ENCODE results near the gene RFNG. TPM values are rescaled to one million over a fixed set of nuclear protein-coding genes. Genes with fewer than 3 reads are reported as not detected.

The RFNG gene
- total RNA-seq, 2 donors from 2014 or later = 37.9 to 43.1 TPM

GRCh38 chr17:82047914-82048570 is 3.6 kb downstream of the RFNG start:
- TF ChIP-seq CTCF (IDR thresholded peaks at IDR 0.05) (no peak), POLR2A (IDR thresholded peaks at IDR 0.05) (no peak)

GRCh38 chr17:82047379-82047778 is 4.2 kb downstream of the RFNG start:
- 88 to 90% methylated on average over 21 to 24 of the region's 24 CpGs for WGBS, 2 donors
- no peak for DNase-seq
- TF ChIP-seq CTCF (IDR thresholded peaks at IDR 0.05) (no peak), POLR2A (IDR thresholded peaks at IDR 0.05) (no peak)

More at GRCh38 chr17:82047914-82048570, 3.6 kb downstream of the RFNG start:
- Histone ChIP-seq H3K4me3 (no peak overlapping the region), H3K27me3 (no peaks in the 10 kb centered on the region), H3K9me3 (no peaks in the 10 kb centered on the region), H3K27ac (no peak overlapping the region), H3K36me3 (replicated peaks in 1 of 2; ENCODE audit: insufficient read depth in 1 of 2, low read depth in 2 of 2) (no peaks in the 10 kb centered on the region), H3K4me1 (peaks cover 29% of the 10 kb centered on the region)
- no peak for ATAC-seq
- WGBS, 2 donors = 81 to 91% methylated on average over 9 to 21 of the region's 25 CpGs
- no peak for DNase-seq
- intact Hi-C loops (cut with DNase I) = no loop called here

GRCh38 chr17:82046903-82047302 is 4.7 kb downstream of the RFNG start:
- H3K27me3 ChIP-seq = no peaks in the 10 kb centered on the region

More at GRCh38 chr17:82047379-82047778, 4.2 kb downstream of the RFNG start:
- peaks cover 22% of the 10 kb centered on the region for H3K4me1 ChIP-seq
- no peak overlapping the region for H3K27ac ChIP-seq
- no peaks in the 10 kb centered on the region for H3K27me3 ChIP-seq
- no peaks in the 10 kb centered on the region for H3K36me3 ChIP-seq (replicated peaks in 1 of 2; ENCODE audit: insufficient read depth in 1 of 2, low read depth in 2 of 2)
- ATAC-seq = no peak
- intact Hi-C loops (cut with DNase I) = no loop called here
- no peaks in the 10 kb centered on the region for H3K9me3 ChIP-seq
- no peak overlapping the region for H3K4me3 ChIP-seq

GRCh38 chr17:82045936-82046484 is 5.6 kb downstream of the RFNG start:
- WGBS, 2 donors = 76% methylated on average over 8 to 14 of the region's 14 CpGs

More at GRCh38 chr17:82046903-82047302, 4.7 kb downstream of the RFNG start:
- H3K36me3 ChIP-seq (replicated peaks in 1 of 2; ENCODE audit: insufficient read depth in 1 of 2, low read depth in 2 of 2) = no peaks in the 10 kb centered on the region
- intact Hi-C loops (cut with DNase I) = no loop called here
- no peaks in the 10 kb centered on the region for H3K9me3 ChIP-seq
- no peak for TF ChIP-seq POLR2A (IDR thresholded peaks at IDR 0.05)
- TF ChIP-seq CTCF (IDR thresholded peaks at IDR 0.05) = no peak
- no peak for DNase-seq
- whole genome bisulfite sequencing, 2 donors = 92 to 95% methylated on average over 21 of the region's 21 CpGs
- peaks cover 20% of the 10 kb centered on the region for H3K4me1 ChIP-seq
- H3K27ac ChIP-seq = no peak overlapping the region
- no peak overlapping the region for H3K4me3 ChIP-seq
- ATAC-seq = no peak

More at GRCh38 chr17:82045936-82046484, 5.6 kb downstream of the RFNG start:
- DNase-seq (no peak), ATAC-seq (no peak)
- no peak for TF ChIP-seq CTCF (IDR thresholded peaks at IDR 0.05)
- TF ChIP-seq POLR2A (IDR thresholded peaks at IDR 0.05) = no peak
- no peaks in the 10 kb centered on the region for H3K9me3 ChIP-seq
- no peak overlapping the region for H3K4me3 ChIP-seq
- no peaks in the 10 kb centered on the region for H3K27me3 ChIP-seq
- H3K36me3 ChIP-seq (replicated peaks in 1 of 2; ENCODE audit: insufficient read depth in 1 of 2, low read depth in 2 of 2) = no peaks in the 10 kb centered on the region
- H3K27ac ChIP-seq = no peak overlapping the region
- H3K4me1 ChIP-seq = peaks cover 20% of the 10 kb centered on the region
- intact Hi-C loops (cut with DNase I) = no loop called here
